ENCODE measurements around the gene TSPAN5.

TSPAN5 gene

DNA sequence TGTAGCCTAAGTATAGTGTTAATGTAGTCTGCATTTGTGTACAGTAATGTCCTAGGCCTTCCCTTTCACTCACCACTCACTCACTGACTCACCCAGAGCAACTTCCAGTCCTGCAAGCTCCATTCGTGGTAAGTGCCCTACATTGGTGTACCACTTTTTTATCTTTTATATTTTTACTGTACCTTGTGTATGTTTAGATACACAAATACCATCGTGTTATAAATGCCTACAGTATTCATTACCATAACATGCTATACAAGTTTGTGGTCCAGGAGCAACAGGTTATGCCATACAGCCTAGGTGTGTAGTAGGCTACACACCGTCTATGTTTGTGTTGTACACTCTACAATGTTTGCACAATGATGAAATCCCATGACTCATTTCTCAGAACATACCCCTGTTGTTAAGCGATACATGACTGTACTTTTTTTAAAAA lies 15.4 kb downstream of the TSPAN5 start:
- no peak for DNase-seq

DNA sequence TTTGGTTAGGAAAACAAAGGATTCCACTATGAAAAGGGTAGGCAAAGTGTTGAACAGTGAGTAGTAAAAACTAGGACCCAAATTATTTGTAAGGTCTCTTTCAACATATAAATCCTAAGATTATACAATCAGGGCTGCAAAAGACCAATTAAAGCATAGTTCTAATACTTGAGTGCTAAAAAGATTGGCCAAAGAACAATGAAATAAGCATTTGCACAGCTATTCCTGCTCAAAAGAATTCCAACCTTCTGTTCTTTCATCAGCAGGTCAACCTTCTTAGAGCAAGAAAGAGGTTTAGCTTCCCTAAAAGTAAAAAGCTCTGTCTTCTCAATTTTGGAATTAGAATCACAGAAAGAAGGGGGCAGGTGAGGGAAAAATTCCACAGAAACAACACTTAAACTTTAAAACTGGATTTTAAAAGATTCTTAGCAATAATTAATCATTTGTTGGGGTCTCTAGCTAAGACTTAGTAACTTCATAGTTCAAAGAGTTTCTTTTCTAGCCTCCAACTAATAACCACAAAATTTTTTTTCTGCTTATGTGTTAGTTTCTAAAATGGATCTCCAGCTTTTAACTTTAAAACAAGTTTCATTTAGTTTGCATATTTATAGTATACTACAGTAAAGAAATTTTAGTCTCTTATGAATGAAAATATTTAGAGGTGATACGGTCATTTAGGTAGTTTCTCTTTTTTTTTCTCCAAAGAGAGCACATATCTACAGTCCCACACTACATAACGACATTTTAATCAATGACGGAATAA lies 16.3 kb downstream of the TSPAN5 start:
- no peak for DNase-seq

DNA sequence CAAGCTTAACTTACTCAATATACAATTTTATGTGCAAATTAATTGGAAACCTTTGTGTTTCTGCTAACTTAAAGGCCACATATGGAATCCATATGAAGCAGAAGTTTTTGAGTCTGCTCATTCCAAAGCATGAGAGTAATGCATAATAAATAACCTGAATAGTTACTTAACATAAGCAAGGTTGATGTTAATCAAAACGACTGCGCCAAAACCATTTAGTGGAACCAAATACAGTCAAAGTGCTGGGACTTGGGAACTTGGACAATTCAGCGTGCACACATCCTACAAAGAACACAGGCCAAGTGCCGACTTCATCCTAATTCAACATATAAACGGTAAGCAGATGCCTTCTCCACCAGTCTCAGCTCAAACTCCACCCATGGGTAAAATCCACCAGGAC lies 17.0 kb downstream of the TSPAN5 start:
- DNase-seq = no peak

DNA sequence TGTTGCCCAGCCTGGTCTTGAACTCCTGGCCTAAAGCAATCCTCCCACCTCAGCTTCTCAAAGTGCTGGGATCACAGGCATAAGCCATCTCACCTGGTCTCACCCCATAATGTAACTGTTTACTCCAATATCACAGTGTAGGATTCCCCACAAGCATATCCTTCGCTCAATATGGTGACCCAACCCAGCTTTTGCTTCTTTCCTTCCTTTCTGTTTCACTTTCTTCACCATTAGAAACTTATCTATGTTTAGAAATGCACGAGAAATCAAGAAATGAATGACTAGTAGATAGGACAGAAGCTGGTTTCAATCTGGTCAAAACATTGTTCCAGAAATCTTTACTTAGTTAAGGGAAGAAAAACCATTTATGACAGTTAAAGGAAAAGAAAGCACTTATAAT lies 18.9 kb downstream of the TSPAN5 start:
- no peak for DNase-seq

DNA sequence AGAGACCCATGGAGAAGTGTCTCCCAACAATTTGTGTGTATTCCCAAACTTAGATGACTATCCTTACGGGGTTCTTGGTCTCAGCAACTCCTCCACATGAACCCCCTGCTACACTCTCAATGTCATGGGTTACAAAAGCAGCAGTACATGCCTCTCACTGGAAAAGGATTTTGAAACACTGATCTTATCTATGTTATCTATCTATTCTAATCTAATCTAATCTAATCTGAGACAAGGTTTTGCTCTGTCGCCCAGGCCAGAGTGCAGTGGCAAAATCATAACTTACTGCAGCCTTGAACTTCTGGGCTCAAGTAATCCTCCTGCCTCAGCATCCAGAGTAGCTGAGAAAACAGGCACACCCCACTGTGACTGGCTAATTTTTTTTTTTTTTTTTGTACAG lies 19.3 kb downstream of the TSPAN5 start:
- no peak for DNase-seq

DNA sequence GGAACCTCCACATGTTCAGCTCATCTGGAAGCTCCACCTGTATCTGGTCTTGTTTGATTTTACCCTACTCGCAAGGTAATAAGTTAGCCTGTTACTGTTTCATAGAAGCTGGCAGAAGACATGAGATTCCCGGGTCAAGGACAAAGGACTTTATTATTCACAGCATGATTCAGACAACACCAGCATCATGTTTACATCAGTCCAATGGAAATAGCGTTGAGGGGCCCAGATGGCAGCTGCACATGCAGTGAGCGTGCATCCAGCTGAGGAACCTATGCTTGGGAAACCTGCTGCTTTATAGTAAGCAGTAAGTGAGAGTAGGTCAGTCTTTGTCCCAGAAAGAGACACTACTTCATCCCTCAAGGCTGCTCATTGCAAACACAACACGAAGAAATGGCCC lies 19.8 kb downstream of the TSPAN5 start:
- DNase-seq = no peak

DNA sequence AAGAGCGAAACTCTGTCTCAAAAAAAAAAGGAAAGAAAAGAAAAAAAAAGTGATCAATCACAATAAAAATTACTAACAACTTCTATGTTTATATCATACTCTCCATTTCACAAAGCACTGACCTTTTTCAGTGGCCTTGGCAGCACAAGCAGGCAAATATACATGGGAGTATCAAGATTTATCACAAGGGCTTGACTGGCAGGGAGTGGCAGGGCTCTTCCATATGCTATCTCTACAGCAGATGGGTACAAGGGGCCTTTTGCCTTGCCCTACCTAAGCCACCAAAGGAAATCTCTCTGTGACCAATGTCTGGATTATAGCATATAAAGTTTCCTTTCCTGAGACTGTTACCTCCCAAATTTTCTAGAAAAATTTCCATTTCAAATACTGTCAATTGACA lies 24.4 kb downstream of the TSPAN5 start:
- DNase-seq = no peak

DNA sequence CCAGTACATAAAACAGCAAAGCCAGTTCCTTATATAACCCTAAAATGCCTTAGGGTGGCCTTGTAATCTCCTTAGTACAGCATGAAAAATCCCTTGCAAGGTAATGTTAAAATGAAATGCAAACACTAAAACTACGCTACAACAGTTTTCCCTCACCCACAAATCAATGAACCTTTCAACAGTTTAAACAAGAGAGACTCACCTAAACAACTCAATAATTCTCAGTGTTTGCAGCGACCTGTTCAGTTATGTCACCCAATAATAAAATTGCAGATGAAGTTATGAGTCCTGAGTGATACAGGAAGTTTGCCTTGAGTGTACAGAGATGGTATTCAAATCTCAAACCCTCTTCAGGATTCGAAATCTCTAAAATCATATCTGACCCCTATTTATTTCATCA lies 25.3 kb downstream of the TSPAN5 start:
- DNase-seq = no peak

DNA sequence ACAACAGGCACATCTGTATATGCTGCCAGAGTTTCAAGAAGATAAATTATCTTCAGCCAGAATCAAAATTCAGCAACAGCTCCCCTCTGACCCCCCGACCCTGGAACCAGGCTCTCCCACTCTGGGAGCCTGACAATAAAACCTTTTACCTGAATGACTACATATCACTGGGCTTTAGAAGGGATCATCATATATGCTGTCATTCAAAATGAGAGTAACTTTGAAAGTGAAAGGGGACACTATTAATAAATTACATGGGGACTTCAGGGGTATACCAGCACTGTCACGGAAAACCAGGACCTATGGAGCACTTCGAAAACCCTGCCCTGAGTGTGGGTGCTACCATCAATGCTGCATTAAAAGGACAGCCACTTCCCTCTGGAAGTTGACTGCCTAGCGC lies 26.2 kb downstream of the TSPAN5 start:
- no peak for DNase-seq

DNA sequence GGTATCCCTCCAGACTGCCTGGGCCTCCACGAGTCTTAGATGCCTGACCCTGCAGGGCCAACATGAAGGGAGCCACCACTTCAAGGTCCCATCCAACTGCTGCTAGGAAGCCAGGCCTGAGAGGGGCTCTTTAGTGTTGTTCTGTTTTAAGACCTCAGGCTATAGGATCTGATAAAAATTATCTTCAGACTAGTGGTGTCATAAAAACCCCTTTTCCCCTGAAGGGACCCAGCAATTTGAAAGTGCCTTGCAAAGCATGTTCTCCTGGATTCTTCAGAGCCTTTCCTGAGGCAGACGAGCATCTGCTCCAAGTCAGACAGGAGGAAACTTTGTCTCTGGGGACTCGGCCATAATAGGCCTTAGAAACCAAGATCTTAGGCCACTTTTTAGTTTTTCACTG lies 26.9 kb downstream of the TSPAN5 start:
- no peak for DNase-seq

DNA sequence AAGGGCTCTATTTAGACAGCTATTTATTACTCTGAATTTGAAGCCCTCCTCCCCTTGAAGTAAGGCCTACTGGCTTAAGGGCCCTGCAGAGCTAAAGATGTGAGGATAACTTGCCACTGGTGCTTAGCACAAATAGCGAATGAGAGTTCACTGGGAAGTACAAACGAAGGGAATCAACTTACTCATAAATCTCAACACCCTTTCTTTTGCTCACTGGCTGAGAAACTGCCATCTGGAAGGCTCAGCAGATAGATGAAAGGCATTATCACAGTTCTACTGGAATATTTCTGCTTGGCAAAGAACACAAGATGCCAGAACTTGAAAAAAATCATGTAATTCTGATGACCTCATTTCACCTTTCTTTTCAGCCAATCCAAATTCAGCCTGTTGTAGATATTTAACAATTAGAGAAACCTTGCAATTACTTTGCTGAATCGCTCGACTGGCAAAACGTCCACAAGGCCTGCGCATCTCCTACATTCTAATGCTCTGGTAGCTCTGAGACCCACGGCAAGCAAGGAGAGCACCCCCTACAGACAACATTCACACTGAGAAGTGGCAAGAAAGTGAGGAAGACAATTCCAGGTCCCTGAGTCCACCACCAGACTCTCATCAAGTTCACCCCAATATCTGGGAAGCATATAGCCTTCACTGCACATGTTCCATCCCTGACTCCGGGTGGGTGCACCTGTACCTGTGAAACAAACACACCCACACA lies 27.5 kb downstream of the TSPAN5 start:
- DNase-seq = no peak

DNA sequence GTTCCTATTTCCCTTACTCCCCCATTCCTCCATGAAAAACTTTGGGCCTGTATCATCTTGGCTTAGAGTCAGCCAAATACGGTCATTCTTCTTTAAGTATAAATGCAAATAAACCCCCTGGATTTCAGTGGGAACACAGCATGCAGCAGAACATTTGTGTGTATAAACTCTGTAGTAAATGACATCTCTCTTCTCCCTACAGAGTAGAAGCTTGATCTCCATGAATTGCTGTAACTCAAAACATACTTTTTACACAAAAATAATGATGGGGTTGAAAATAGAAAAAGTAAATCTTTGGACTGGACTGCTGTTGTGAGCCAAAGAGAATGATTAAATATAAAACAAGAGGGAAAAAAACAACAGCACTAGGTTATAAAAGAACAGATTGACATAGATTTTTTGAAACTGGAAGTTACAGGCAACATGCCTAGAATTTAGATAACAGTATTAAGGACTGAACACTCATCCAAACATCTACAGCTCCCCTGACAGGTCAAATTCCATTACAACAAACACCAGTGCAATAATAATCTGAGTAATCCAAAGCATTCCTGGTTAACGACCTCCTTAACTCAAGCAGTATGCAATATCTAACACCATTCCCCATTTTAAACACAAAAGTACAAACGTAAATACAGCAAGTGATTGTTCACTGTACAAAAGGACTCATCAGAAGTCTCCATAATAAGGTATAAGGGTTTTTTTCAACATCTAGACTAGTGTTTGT lies 30.7 kb downstream of the TSPAN5 start:
- no peak for DNase-seq

DNA sequence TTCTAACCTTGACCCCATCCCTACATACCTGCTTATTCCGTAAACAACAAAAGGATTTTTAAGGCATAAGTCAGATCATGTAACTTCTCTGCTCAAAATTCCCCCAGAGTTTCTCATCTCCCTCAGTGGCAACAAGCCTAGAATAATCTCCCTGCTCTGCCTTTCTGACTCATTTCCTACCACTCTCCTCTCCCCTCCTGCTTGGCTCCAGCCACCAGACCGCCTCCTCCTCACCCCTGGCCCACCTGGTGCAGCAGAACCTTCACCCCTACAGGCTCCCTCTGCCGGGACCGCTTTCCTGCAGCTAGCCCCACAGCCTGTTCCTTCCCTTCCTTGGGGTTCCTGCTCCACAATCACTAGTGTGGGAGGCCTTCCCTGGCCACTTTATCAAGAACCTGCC lies 32.1 kb downstream of the TSPAN5 start:
- no peak for DNase-seq

DNA sequence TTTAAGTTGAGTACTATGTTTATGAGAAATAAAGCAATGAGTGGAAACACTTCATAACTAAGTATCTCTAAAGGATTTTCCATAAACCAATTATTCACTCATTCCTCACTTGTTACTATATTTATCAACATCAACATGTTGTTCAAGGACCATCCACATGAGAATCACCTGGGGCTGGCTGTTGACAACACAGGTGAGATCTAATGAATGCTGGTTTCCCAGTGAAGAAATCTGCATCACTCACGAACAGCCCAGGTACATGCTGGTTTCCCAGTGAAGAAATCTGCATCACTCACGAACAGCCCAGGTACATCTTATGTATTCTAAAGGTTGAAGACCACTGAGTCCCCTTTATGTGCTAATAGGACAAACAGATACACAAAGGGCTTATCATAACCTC lies 32.5 kb downstream of the TSPAN5 start:
- DNase-seq = no peak

DNA sequence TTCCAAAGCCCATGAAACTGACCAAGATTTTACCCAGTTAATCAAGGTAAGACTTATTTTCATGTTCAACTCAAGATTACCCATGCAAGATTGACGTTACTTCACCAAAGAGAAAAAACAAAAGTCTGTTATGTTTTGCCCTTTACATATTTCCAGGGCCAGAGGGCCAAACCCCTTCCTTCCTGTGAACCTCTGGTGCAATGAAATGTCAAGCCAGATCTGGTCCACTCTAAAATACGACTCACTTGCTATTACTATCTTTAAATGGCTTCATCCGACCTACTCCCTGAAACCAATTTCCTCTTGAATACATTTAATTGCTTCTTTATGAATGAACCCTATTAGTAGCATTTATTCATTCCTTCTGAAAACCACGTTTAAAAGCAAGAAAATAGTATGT lies 33.0 kb downstream of the TSPAN5 start:
- DNase-seq = no peak

DNA sequence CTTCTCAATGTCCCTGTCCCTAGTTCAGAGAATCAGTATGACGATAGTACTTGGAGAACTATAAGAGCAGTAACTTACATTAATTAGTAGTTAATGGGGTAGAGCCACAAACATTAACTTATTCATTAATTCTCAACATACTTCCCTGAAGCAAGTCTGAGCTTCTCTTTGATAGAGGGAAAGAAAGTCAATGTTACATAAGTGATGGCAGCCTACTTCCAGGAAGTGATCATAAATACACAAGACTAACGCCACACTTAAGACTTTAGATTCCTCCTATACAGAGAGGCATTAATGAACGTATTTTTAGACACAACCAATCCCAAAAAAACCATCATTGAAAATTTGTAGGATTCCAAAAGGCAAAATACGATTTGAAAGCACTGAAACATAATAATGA lies 33.8 kb downstream of the TSPAN5 start:
- DNase-seq = no peak

DNA sequence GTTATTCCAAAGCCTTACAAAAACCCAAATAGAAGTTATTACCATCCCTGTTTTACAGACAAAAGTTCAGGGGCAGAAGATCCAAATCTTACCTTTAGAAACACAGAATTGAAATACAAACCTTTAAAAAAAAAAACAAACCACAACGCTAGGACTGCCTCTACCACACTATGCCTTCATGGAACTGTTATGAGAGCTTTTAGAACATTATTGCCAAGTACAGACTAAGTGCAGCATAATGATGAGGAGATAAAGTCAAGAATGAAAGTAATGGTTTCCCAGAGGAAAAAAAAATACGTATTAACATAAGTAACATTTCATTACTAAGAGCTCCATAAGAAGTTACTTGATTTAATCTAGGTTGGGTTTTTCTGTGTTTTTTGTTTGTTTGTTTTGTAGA lies 34.3 kb downstream of the TSPAN5 start:
- DNase-seq = no peak

DNA sequence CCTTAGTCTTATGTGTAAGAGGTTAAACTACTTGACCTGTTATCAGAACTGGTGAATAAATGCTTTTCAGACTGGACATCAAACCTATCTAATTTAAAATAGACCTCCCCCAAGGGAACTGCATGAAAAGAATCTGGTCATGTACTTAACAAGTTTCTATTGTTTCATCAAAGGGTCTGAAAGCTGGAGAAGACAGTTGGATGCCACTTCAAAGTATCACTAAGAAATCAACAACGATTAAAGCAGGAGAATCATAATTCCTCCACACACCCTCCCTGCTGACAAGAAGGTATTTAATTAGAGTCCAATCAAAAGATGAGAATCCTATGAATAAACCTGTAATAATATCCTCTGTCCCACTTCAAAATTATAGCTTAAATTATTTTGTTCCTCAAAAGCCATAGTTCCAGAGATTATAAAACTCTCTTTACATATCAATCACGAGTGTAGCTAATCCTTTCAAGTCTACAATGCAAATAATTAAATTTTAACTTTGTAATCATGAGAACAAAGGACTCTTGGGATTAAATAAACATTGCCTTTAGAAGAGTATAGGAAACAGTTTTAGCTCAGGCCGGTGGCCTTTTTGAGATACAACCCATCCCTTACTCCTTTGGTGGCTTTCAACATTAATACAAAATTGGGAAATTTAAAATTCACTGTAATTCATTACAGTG lies 35.1 kb downstream of the TSPAN5 start:
- DNase-seq = no peak

DNA sequence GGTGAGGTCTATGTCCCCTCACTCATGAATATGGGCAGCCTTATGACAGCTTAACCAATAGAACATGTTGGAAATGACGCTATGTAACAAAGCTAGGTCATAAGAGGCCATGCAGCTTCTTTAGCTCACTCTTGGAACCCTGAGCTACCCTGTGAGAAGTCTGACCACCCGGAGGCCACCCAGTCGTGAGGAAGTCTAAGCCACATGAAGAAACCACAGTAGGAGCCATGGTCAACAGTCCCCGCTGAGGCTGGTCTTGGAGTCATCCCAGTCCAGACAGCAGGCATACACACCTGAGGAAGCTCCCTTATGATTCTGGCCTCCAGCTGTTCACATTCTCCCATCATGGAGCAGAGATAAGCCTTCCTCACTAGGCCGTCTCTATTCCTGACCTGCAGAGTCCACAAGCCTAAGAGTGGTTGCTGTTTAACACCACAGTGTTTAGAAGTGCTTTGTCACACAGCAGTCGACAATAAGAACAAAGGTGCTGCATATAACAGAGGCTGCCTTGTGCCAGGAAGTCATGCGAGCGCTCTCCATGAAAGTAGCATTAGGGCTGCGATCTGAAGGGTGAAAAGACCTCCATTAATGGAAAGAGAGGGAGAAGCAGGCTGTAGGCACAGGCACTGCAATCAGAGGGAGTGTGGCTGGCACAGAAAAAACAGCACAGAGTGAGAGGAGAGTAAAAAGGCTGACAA lies 38.2 kb downstream of the TSPAN5 start:
- DNase-seq = no peak

DNA sequence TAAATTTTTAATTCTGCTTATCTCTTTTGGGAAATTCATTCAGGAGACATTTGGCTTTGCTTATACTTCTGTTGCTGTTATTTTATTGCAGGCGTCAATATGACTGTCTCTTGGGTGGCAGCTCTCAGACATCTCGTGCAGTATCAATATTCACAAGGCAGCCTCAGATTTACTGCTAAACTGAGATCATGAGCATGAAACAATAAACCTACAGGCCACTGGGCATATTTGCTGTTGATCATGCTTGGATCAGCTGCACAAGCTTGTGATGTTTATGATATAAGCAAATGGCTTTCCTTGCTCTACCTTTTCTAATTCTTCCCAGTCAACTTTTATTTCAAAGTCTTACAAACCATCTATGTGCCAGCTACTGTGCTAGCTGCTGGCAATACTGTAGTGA lies 39.2 kb downstream of the TSPAN5 start:
- no peak for DNase-seq

DNA sequence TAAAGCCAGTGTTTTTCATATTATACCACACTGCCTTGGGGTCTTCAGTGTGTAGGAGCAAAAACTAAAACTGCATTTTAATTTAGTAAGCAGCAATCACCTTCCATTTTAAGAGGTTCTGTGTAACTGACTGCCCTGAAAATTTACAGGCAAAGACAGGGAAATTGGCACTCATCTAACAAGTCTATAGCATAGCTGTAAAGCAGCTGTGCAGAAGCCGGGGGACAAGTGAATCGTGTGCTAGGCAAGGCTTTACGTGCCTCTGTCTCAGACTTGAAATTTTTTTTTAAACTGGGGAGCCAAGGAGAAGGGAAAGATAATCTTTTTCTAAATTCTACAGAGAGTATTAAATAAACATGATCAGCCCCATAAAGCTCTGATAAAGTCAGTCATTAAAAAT lies 39.7 kb downstream of the TSPAN5 start:
- no peak for DNase-seq

DNA sequence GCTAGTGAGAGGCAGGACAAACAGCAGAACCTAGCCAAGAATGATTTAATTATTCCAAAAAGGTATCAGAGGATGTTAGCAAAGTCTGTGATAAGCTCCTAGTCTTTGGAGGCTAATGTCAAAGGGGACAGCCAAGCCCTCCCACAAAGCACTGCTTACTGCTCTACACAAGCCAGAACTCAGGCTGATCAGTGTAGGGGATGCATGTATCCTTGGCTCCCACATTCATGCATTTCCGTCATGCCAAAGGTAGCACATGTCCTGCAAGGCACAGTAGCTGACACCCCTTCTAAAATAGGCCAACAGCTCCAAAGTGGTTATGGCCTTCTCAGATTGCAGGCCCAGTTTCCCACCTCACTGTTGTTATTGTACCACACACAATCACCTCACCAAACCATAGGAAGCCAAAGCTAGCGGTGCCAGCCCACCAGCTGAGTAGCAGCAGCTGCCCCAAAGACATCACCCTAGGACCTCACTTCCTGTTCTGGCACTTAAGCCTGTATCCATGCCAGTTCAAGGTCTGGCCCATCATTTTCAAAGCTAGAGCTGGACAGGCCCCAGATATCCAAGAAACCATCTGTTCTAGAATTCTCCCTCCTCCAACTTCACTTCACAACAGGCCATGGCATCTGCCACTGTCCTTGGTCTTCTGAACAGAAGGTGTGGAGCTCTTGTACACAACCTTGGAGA lies 40.9 kb downstream of the TSPAN5 start:
- DNase-seq = no peak
